Smooth muscle cell (in vitro differentiated cells): Measurements from ENCODE around the gene ENDOV. TPM values are rescaled to one million over a fixed set of nuclear protein-coding genes. Genes with fewer than 3 reads are reported as not detected.

Experiments
- DNase-seq: peaks from one replicate; lab custom pipeline; 2025; ENCODE audit not compliant: unreplicated experiment; lab: John Stamatoyannopoulos, UW
- H2AFZ ChIP-seq: fragments of 200-600 bp; sonication (generic); 2 replicates; pipeline ENCODE4 v1.6.0; 2016; ENCODE audit warnings: antibody characterized with exemption, low read depth, mild to moderate bottlenecking
- H3F3A ChIP-seq: fragments of 200-600 bp; sonication (generic); 2 replicates; pipeline ENCODE4 v1.6.0; 2017; ENCODE audit warnings: antibody characterized with exemption, low read depth
- H3K27ac ChIP-seq: fragments of 200-600 bp; sonication (generic); 2 replicates; pipeline ENCODE4 v1.5.1; 2016; ENCODE audit warnings: low read depth, mild to moderate bottlenecking
- H3K27me3 ChIP-seq: fragments of 200-600 bp; sonication (generic); 2 replicates; pipeline ENCODE4 v1.6.1; 2016; ENCODE audit warnings: low read depth, mild to moderate bottlenecking
- H3K36me3 ChIP-seq: fragments of 200-600 bp; sonication (generic); 2 replicates; pipeline ENCODE4 v1.5.1; 2016; ENCODE audit warnings: low read depth
- H3K4me1 ChIP-seq: fragments of 200-600 bp; sonication (generic); 2 replicates; pipeline ENCODE4 v1.5.1; 2016; ENCODE audit warnings: low read depth
- H3K4me2 ChIP-seq: fragments of 200-600 bp; sonication (generic); 2 replicates; pipeline ENCODE4 v1.6.0; 2016; ENCODE audit warnings: mild to moderate bottlenecking
- H3K4me3 ChIP-seq: fragments of 200-600 bp; sonication (generic); 2 replicates; pipeline ENCODE4 v1.5.1; 2016; ENCODE audit warnings: mild to moderate bottlenecking
- H3K79me2 ChIP-seq: fragments of 200-600 bp; sonication (generic); 2 replicates; pipeline ENCODE4 v1.6.0; 2016; ENCODE audit warnings: low read depth, mild to moderate bottlenecking
- H3K9ac ChIP-seq: fragments of 200-600 bp; sonication (generic); 2 replicates; pipeline ENCODE4 v1.6.0; 2016; ENCODE audit warnings: low read depth
- H3K9me3 ChIP-seq: fragments of 200-600 bp; sonication (generic); replicated peaks from 2 replicates; pipeline ENCODE4 v1.5.1; 2016; ENCODE audit warnings: low read depth
- H4K20me1 ChIP-seq: fragments of 200-600 bp; sonication (generic); 2 replicates; pipeline ENCODE4 v1.6.0; 2016; ENCODE audit warnings: low read depth
- whole genome bisulfite sequencing: methylation state at CpG from one replicate; pipeline ENCODE4 v1.1.7; 2016; ENCODE audit warnings: low lambda C conversion rate; 5-methylcytosine and 5-hydroxymethylcytosine counted together
- polyA plus RNA-seq: library from polyadenylated mRNA; unstranded; fragments of >200 nt; fragmentation: Nextera tagmentation; extraction: Ambion mirVana; gene quantifications from 2 replicates; pipeline ENCODE4 v1.2.1, GENCODE V29; 2016
- total RNA-seq: library from RNA; depleted of rRNA; stranded (reverse); fragments of >200 nt; gene quantifications from 2 replicates; pipeline ENCODE4 v1.2.3, GENCODE V29; 2014
- TF ChIP-seq, protein P1 (sequence below): fragments of 200-600 bp; sonication (generic); IDR thresholded peaks from 2 replicates; pipeline ENCODE4 v1.5.1; 2017; ENCODE audit warnings: borderline replicate concordance, mild to moderate bottlenecking, antibody characterized with exemption; ENCODE audit not compliant: insufficient read depth, poor library complexity, severe bottlenecking

The ENDOV gene
- total and polyA plus RNA-seq, 2 experiments from 2014 or later = 31.6 to 59.7 TPM

- H3K27ac ChIP-seq = no peak overlapping the region
- no peak overlapping the region for H3K4me3 ChIP-seq
- no peaks in the 10 kb centered on the region for H3K79me2 ChIP-seq
- no peaks in the 10 kb centered on the region for H3K36me3 ChIP-seq
- no peaks in the 10 kb centered on the region for H3F3A ChIP-seq
- H4K20me1 ChIP-seq = no peaks in the 10 kb centered on the region
- peaks cover 64% of the 10 kb centered on the region for H3K27me3 ChIP-seq
- no peak overlapping the region for H3K9ac ChIP-seq
- H3K9me3 ChIP-seq = no peaks in the 10 kb centered on the region
- no peak overlapping the region for H2AFZ ChIP-seq
- TF ChIP-seq, protein P1, sequence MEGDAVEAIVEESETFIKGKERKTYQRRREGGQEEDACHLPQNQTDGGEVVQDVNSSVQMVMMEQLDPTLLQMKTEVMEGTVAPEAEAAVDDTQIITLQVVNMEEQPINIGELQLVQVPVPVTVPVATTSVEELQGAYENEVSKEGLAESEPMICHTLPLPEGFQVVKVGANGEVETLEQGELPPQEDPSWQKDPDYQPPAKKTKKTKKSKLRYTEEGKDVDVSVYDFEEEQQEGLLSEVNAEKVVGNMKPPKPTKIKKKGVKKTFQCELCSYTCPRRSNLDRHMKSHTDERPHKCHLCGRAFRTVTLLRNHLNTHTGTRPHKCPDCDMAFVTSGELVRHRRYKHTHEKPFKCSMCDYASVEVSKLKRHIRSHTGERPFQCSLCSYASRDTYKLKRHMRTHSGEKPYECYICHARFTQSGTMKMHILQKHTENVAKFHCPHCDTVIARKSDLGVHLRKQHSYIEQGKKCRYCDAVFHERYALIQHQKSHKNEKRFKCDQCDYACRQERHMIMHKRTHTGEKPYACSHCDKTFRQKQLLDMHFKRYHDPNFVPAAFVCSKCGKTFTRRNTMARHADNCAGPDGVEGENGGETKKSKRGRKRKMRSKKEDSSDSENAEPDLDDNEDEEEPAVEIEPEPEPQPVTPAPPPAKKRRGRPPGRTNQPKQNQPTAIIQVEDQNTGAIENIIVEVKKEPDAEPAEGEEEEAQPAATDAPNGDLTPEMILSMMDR = no peak
- 81% methylated on average over 11 of the region's 13 CpGs for WGBS
- H3K4me1 ChIP-seq = no peaks in the 10 kb centered on the region
- no peak for DNase-seq
- no peak overlapping the region for H3K4me2 ChIP-seq
Measured at GRCh38 chr17:80463784-80464400, 48.9 kb downstream of the ENDOV start.

DNA sequence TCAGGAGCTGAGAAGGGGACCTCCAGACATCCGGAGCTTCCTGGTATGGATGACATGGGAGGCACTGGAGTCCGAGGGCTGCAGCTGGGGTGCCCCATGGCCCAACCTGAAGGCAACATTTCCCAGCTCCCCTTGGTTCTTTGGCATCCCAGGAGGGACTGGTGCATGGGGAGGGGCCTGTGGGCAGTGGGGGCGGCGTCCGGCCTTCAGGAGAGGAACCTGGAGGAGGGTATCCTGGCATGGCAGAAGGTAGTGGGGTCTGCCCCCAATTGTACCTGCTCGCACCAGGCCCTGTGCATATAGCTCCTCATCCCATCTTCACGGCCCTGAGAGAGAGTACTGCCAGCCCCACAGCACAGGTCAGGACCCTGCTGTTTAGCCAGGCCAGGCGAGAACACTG lies 49.5 kb downstream of the ENDOV start:
- H3K9me3 ChIP-seq = no peaks in the 10 kb centered on the region
- peaks cover 65% of the 10 kb centered on the region for H3K27me3 ChIP-seq
- H4K20me1 ChIP-seq = no peaks in the 10 kb centered on the region
- no peak overlapping the region for H3K4me3 ChIP-seq
- no peak overlapping the region for H3K4me2 ChIP-seq
- 88% methylated on average over 7 of the region's 8 CpGs for WGBS
- no peaks in the 10 kb centered on the region for H3K4me1 ChIP-seq
- no peak overlapping the region for H2AFZ ChIP-seq
- TF ChIP-seq, protein P1 = no peak
- no peak overlapping the region for H3K9ac ChIP-seq
- DNase-seq = no peak
- no peak overlapping the region for H3K27ac ChIP-seq
- H3F3A ChIP-seq = no peaks in the 10 kb centered on the region
- H3K79me2 ChIP-seq = no peaks in the 10 kb centered on the region
- H3K36me3 ChIP-seq = no peaks in the 10 kb centered on the region

- H3K79me2 ChIP-seq = no peaks in the 10 kb centered on the region
- H3K4me3 ChIP-seq = no peak overlapping the region
- no peaks in the 10 kb centered on the region for H3K36me3 ChIP-seq
- H3K9me3 ChIP-seq = no peaks in the 10 kb centered on the region
- TF ChIP-seq, protein P1 = no peak
- H3K4me1 ChIP-seq = no peaks in the 10 kb centered on the region
- no peak overlapping the region for H3K27ac ChIP-seq
- no peak for DNase-seq
- 84% methylated on average over 20 of the region's 20 CpGs for WGBS
- no peak overlapping the region for H2AFZ ChIP-seq
- H3F3A ChIP-seq = no peaks in the 10 kb centered on the region
- peaks cover 70% of the 10 kb centered on the region for H3K27me3 ChIP-seq
- H4K20me1 ChIP-seq = no peaks in the 10 kb centered on the region
- no peak overlapping the region for H3K9ac ChIP-seq
- no peak overlapping the region for H3K4me2 ChIP-seq
Measured at GRCh38 chr17:80465327-80465974, 50.5 kb downstream of the ENDOV start.

GRCh38 chr17:80466188-80466705 lies 51.3 kb downstream of the ENDOV start:
- Histone ChIP-seq H3K27ac (no peak overlapping the region), H3K9ac (no peak overlapping the region), H3K4me1 (no peaks in the 10 kb centered on the region), H3K4me3 (no peak overlapping the region), H2AFZ (no peak overlapping the region), H3K27me3 (peaks cover 72% of the 10 kb centered on the region), H4K20me1 (no peaks in the 10 kb centered on the region), H3K36me3 (no peaks in the 10 kb centered on the region), H3F3A (no peaks in the 10 kb centered on the region), H3K9me3 (no peaks in the 10 kb centered on the region), H3K4me2 (no peak overlapping the region), H3K79me2 (no peaks in the 10 kb centered on the region)
- 82% methylated on average over 15 of the region's 15 CpGs for WGBS
- DNase-seq = no peak
- TF ChIP-seq, protein P1 = no peak
